GM12878 (cell line): Measurements from ENCODE around the gene MTX1. TPM values are rescaled to one million over a fixed set of nuclear protein-coding genes. Genes with fewer than 3 reads are reported as not detected.
A peak's percentile ranks its signal among the peaks of the same experiment; 100 is the strongest.

ENCODE experiments used
- ATAC-seq: fragments of 200-7000 bp; cut with Tn5 transposase; 3 replicates; pipeline ENCODE4 v1.9.1; 2020; ENCODE audit warnings: mild to moderate bottlenecking, moderate library complexity
- BruUV-seq: library from RNA; stranded (reverse); fragments of 400-500 nt; replicated peaks from 2 replicates; lab custom pipeline; 2021; lab: Mats Ljungman, UMichigan
- CTCF ChIA-PET: fragments of 300-600 bp; sonication (Branson Sonifier 250); formaldehyde crosslinking; extraction: SDS; loops from one replicate; lab custom pipeline; 2021; ENCODE audit warnings: inconsistent platforms; lab: Yijun Ruan, JAX
- POLR2A ChIA-PET: fragments of 350-600 bp; formaldehyde crosslinking; extraction: SDS; loops from one replicate; lab custom pipeline; 2021; ENCODE audit warnings: inconsistent platforms; lab: Charles Lee
- RAD21 ChIA-PET: fragments of 300-600 bp; sonication (Branson Sonifier 250); formaldehyde crosslinking; loops from one replicate; lab custom pipeline; 2023; ENCODE audit warnings: antibody characterized with exemption; ENCODE audit not compliant: unreplicated experiment; lab: Charles Lee
- SMC1A ChIA-PET: fragments of 300-600 bp; sonication (Branson Sonifier 250); formaldehyde crosslinking; loops from one replicate; lab custom pipeline; 2023; ENCODE audit not compliant: unreplicated experiment, uncharacterized antibody; lab: Charles Lee
- DNase-seq: peaks from one replicate; pipeline ENCODE4 v3.0.0-alpha.2; 2011; ENCODE audit warnings: low read depth, low spot score
- FAIRE-seq: peaks from 3 replicates; lab custom pipeline; 2011; peaks lifted over from hg19 to GRCh38; lab: Jason Lieb, UNC
- H2AFZ ChIP-seq: 2 replicates; pipeline ENCODE4 v1.6.0; 2011; ENCODE audit warnings: low read depth, low read length, control low read depth; ENCODE audit not compliant: control insufficient read depth
- H3K27ac ChIP-seq: 2 replicates; pipeline ENCODE4 v1.5.1; 2011; ENCODE audit warnings: control low read depth; ENCODE audit not compliant: control insufficient read depth, insufficient read depth
- H3K27me3 ChIP-seq, 2 experiments: replicated peaks in 1 of 2; 2 replicates each; pipeline versions ENCODE4 v1.6.0 to v1.6.1; 2011; ENCODE audit warnings: low read length in 1 of 2; ENCODE audit not compliant: control insufficient read depth in 2 of 2, insufficient read depth in 2 of 2
- H3K36me3 ChIP-seq, 2 experiments: 2 replicates each; pipeline ENCODE4 v1.5.1; 2011; ENCODE audit warnings: low read length in 1 of 2; ENCODE audit not compliant: control insufficient read depth in 2 of 2, insufficient read depth in 2 of 2
- H3K4me1 ChIP-seq: 2 replicates; pipeline ENCODE4 v1.6.1; 2011; ENCODE audit warnings: mild to moderate bottlenecking, low read length, moderate library complexity, mixed read lengths; ENCODE audit not compliant: control insufficient read depth, insufficient read depth
- H3K4me2 ChIP-seq: 2 replicates; pipeline ENCODE4 v1.6.0; 2011; ENCODE audit warnings: control low read depth; ENCODE audit not compliant: control insufficient read depth, insufficient read depth
- H3K4me3 ChIP-seq: fragments of 200-600 bp; sonication (generic); 2 replicates; pipeline ENCODE4 v1.5.1; 2016
- H3K79me2 ChIP-seq: 2 replicates; pipeline ENCODE4 v1.6.0; 2011; ENCODE audit warnings: low read length; ENCODE audit not compliant: control insufficient read depth, insufficient read depth
- H3K9ac ChIP-seq: 2 replicates; pipeline ENCODE4 v1.8.0; 2011; ENCODE audit warnings: low read length, control low read depth, mixed read lengths; ENCODE audit not compliant: control insufficient read depth, insufficient read depth
- H3K9me3 ChIP-seq: replicated peaks from 3 replicates; pipeline ENCODE4 v1.5.1; 2011; ENCODE audit warnings: mild to moderate bottlenecking, low read length; ENCODE audit not compliant: control insufficient read depth, insufficient read depth
- H4K20me1 ChIP-seq: 2 replicates; pipeline ENCODE4 v1.6.0; 2011; ENCODE audit not compliant: control insufficient read depth, insufficient read depth
- CHD4 ChIP-seq: fragments of 200-600 bp; sonication (generic); IDR thresholded peaks from 2 replicates; pipeline ENCODE4 v1.6.1; 2016; ENCODE audit warnings: mild to moderate bottlenecking
- DPF2 ChIP-seq: fragments of 450-650 bp; IDR thresholded peaks from 2 replicates; pipeline ENCODE4 v1.6.1; 2017; ENCODE audit warnings: mild to moderate bottlenecking
- ESRRA ChIP-seq: IDR thresholded peaks from 2 replicates; pipeline ENCODE4 v1.6.1; 2012; ENCODE audit warnings: mild to moderate bottlenecking, low read length, improper control_type of control experiment
- EZH2 ChIP-seq: IDR thresholded peaks from 2 replicates; pipeline ENCODE4 v1.6.1; 2012; ENCODE audit warnings: low read depth, mild to moderate bottlenecking, control low read depth, inconsistent platforms, low read length, borderline replicate concordance; ENCODE audit not compliant: control insufficient read depth
- HDAC6 ChIP-seq: fragments of 200-600 bp; sonication (generic); IDR thresholded peaks from one replicate; pipeline ENCODE4 v1.8.0; 2017; ENCODE audit warnings: antibody characterized with exemption; ENCODE audit not compliant: unreplicated experiment
- IRF3 ChIP-seq: fragments of 450-650 bp; IDR thresholded peaks from 2 replicates; pipeline ENCODE4 v1.6.1; 2014; ENCODE audit warnings: mild to moderate bottlenecking
- MXI1 ChIP-seq: fragments of 150-350 bp; IDR thresholded peaks from 2 replicates; pipeline ENCODE4 v1.6.1; 2011; ENCODE audit warnings: low read depth, mild to moderate bottlenecking, inconsistent platforms, low read length, improper control_type of control experiment
- NFYA ChIP-seq: IDR thresholded peaks from 2 replicates; pipeline ENCODE4 v1.6.1; 2011; ENCODE audit warnings: low read depth, mild to moderate bottlenecking, low read length, improper control_type of control experiment, borderline replicate concordance
- NKRF ChIP-seq: fragments of 450-650 bp; conservative IDR thresholded peaks from 2 replicates; pipeline ENCODE4 v1.6.1; 2017; ENCODE audit warnings: mild to moderate bottlenecking, moderate library complexity
- NR2C1 ChIP-seq: fragments of 450-650 bp; IDR thresholded peaks from 2 replicates; pipeline ENCODE4 v1.6.1; 2017; ENCODE audit warnings: antibody characterized with exemption, mild to moderate bottlenecking, moderate library complexity
- RAD51 ChIP-seq: fragments of 450-650 bp; IDR thresholded peaks from 2 replicates; pipeline ENCODE4 v1.6.1; 2016; ENCODE audit warnings: moderate library complexity, mild to moderate bottlenecking, inconsistent platforms
- SMAD5 ChIP-seq: IDR thresholded peaks from 2 replicates; pipeline ENCODE4 v1.6.1; 2016; ENCODE audit warnings: antibody characterized with exemption, low read depth
- STAT3 ChIP-seq: IDR thresholded peaks from 2 replicates; pipeline ENCODE4 v1.6.1; 2011; ENCODE audit warnings: low read depth, low read length, improper control_type of control experiment
- TAF1 ChIP-seq: IDR thresholded peaks from 2 replicates; pipeline ENCODE4 v1.6.1; 2011; ENCODE audit warnings: mild to moderate bottlenecking, low read depth, low read length, borderline replicate concordance
- TCF7 ChIP-seq: IDR thresholded peaks from 2 replicates; pipeline ENCODE4 v1.6.1; 2014; ENCODE audit warnings: antibody characterized with exemption, borderline replicate concordance
- ZBTB33 ChIP-seq: fragments of 450-650 bp; IDR thresholded peaks from 2 replicates; pipeline ENCODE4 v1.6.1; 2017; ENCODE audit warnings: mild to moderate bottlenecking
- ZNF207 ChIP-seq: fragments of 450-650 bp; IDR thresholded peaks from 2 replicates; pipeline ENCODE4 v1.6.1; 2014; ENCODE audit warnings: antibody characterized with exemption, mild to moderate bottlenecking, borderline replicate concordance
- ZNF24 ChIP-seq: fragments of 450-650 bp; IDR thresholded peaks from 2 replicates; pipeline ENCODE4 v1.6.1; 2017; ENCODE audit warnings: antibody characterized with exemption, mild to moderate bottlenecking
- WGBS: methylation state at CpG from one replicate; pipeline ENCODE4 v1.1.6; 2016; ENCODE audit warnings: low lambda C conversion rate; ENCODE audit not compliant: insufficient replicate concordance, insufficient coverage; ENCODE audit errors: missing lambda C conversion rate; 5-methylcytosine and 5-hydroxymethylcytosine counted together
- in situ Hi-C: fragments of 300-500 bp; cut with MboI; formaldehyde crosslinking; loops from 9 replicates; pipeline ENCODE4 v1.14.3; 2018; ENCODE audit warnings: mixed read lengths
- intact Hi-C: fragments of 100-400 bp; cut with micrococcal nuclease; formaldehyde crosslinking; loops from one replicate; pipeline ENCODE4 v1.14.2; 2022; ENCODE audit not compliant: unreplicated experiment
- polyA plus RNA-seq, 11 experiments: library from polyadenylated mRNA; depleted of rRNA in 4 of 11; unstranded in 6 of 11; stranded (reverse) in 5 of 11; fragments of >200 nt; fragmentation: Nextera tagmentation in 4 of 11; fragmentation: Illumina TruSeq in 1 of 11; extraction: Ambion mirVana in 4 of 11; extraction: Trizol in 1 of 11; gene quantifications; 1 replicate in 1 of 11; 2 replicates in 10 of 11; pipeline versions ENCODE4 v1.2.1 to v1.2.3, GENCODE V29; 2011 to 2016; ENCODE audit warnings: inconsistent platforms in 2 of 11, missing spikeins in 2 of 11, low read depth in 1 of 11
- total RNA-seq, 4 experiments: library from RNA; depleted of rRNA in 3 of 4; stranded (reverse); fragments of >200 nt in 3 of 4; fragmentation: Illumina TruSeq in 1 of 4; extraction: Trizol in 1 of 4; gene quantifications; 2 replicates each; pipeline versions ENCODE4 v1.2.1 to v1.2.3, GENCODE V29; 2013 to 2021

The MTX1 gene
- total and polyA plus RNA-seq, 10 of the 15 experiments (the other 5 are each of a cell fraction or from before 2014, with no cell fraction given) = 15.8 to 92.0 (median 49.1) TPM

- SMC1A ChIA-PET = interaction anchor here (1.0 to 4.7 kb wide), 9 partner anchors 12 to 82 kb away, joined by 3 to 46 read pairs (median 5); a partner anchor contains a TSS
- RAD21 ChIA-PET = interaction anchor here (0.6 to 4.8 kb wide), 24 partner anchors 11 to 694 kb away, joined by 3 to 77 read pairs (median 6); partner anchors contain the start of genes EFNA3, SLC50A1 and THBS3
- peak within 1 kb of the TSS; percentile 97 for H3K9ac ChIP-seq
- WGBS = 12% methylated on average over 35 of the region's 38 CpGs
- FAIRE-seq (no peak), ATAC-seq (peak; percentile 36), DNase-seq (no peak)
- CTCF ChIA-PET = interaction anchor here (0.6 to 12.1 kb wide), 52 partner anchors 9 to 787 kb away, joined by 3 to 284 read pairs (median 5); partner anchors contain the start of genes CLK2, FDPS, MTX1 and PMVK
- intact Hi-C loops = loop anchor here (5.0 kb wide), 1 partner anchor 36 kb away; the partner anchor contains the start of gene SLC50A1
- in situ Hi-C loops = no loop called here
- H3K79me2 ChIP-seq = peaks cover 12% of the 10 kb centered on the region
- H2AFZ ChIP-seq = peak within 1 kb of the TSS; percentile 96
- H3K9me3 ChIP-seq = no peaks in the 10 kb centered on the region; the same call in 2 of the 3 replicates
- no peaks in the 10 kb centered on the region for H4K20me1 ChIP-seq
- peaks cover 26% of the 10 kb centered on the region for H3K4me1 ChIP-seq
- H3K4me3 ChIP-seq = peak within 1 kb of the TSS; percentile 73
- BruUV-seq = no TSS peak
- H3K4me2 ChIP-seq = peak within 1 kb of the TSS; percentile 97
- POLR2A ChIA-PET = interaction anchor here (0.5 to 7.4 kb wide), 16 partner anchors 12 to 1224 kb away, joined by 3 to 77 read pairs (median 6); partner anchors contain the start of genes CLK2, ENTREP3, MTX1 and SLC50A1
- H3K36me3 ChIP-seq = peaks cover 0 to 3% of the 10 kb centered on the region in 2 experiments; a peak in 1 of 4 replicates
- peak within 1 kb of the TSS; percentile 93 for H3K27ac ChIP-seq
- no peaks in the 10 kb centered on the region for H3K27me3 ChIP-seq
- no peak; the same call in 1 of the 2 replicates for TF ChIP-seq MXI1
- 0 out of 2 replicates have a peak, but pooled peaks have one; percentile 65 for TF ChIP-seq ZNF207
- no peak for TF ChIP-seq TAF1
- TF ChIP-seq TCF7 = no peak
- no peak for TF ChIP-seq ESRRA
- TF ChIP-seq CHD4 = no peak
- TF ChIP-seq IRF3 = no peak
- no peak for TF ChIP-seq ZNF24
- TF ChIP-seq ZBTB33 = no peak
- no peak; the same call in 1 of the 2 replicates for TF ChIP-seq SMAD5
- TF ChIP-seq NKRF = 0 out of 2 replicates have a peak, but pooled peaks have one; percentile 4
- no peak for TF ChIP-seq DPF2
- TF ChIP-seq STAT3 = no peak
- peak; percentile 48; the same call in 1 of the 2 replicates for TF ChIP-seq RAD51
- TF ChIP-seq EZH2 = no peak
- no peak for TF ChIP-seq NFYA
- no peak for TF ChIP-seq HDAC6
- no peak for TF ChIP-seq NR2C1
Measured at GRCh38 chr1:155173478-155174323, 34.8 kb upstream of the MTX1 start, which contains the start of gene TRIM46. Gene TRIM46, plus strand, starts transcription at chr1:155173849. Its CDS starts 118 bp downstream, at chr1:155173967.
